ENCODE measurements around the gene ACTR2.

DNA sequence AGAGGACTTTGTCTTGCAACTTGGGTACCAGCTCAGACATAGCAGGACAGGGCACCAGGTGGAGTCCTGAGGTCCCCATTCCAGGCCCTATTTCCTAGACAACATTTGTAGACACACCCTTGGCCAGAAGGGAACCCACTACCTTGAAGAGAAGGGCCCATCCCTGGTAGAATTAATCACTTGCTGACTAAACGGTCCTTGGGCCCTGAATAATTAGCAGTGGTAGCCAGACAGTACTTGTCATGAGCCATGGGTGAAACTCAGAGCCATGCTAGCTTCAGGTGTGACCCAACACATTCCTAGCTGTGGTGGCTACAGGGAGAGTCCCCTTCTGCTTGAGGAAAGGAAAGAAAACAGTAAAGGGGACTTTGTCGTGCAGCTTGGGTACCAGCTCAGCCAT is 28.5 kb upstream of the ACTR2 start:
- TF ChIP-seq, protein P1, sequence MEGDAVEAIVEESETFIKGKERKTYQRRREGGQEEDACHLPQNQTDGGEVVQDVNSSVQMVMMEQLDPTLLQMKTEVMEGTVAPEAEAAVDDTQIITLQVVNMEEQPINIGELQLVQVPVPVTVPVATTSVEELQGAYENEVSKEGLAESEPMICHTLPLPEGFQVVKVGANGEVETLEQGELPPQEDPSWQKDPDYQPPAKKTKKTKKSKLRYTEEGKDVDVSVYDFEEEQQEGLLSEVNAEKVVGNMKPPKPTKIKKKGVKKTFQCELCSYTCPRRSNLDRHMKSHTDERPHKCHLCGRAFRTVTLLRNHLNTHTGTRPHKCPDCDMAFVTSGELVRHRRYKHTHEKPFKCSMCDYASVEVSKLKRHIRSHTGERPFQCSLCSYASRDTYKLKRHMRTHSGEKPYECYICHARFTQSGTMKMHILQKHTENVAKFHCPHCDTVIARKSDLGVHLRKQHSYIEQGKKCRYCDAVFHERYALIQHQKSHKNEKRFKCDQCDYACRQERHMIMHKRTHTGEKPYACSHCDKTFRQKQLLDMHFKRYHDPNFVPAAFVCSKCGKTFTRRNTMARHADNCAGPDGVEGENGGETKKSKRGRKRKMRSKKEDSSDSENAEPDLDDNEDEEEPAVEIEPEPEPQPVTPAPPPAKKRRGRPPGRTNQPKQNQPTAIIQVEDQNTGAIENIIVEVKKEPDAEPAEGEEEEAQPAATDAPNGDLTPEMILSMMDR (IDR thresholded peaks at IDR 0.05) = no peak
- TF ChIP-seq POLR2AphosphoS5 (IDR thresholded peaks at IDR 0.05; ENCODE audit: low read depth, low read length) (no peak), SIN3A (IDR thresholded peaks at IDR 0.05; ENCODE audit: borderline replicate concordance, insufficient read depth, low read depth, low read length) (no peak)
- TF ChIP-seq, protein P2, sequence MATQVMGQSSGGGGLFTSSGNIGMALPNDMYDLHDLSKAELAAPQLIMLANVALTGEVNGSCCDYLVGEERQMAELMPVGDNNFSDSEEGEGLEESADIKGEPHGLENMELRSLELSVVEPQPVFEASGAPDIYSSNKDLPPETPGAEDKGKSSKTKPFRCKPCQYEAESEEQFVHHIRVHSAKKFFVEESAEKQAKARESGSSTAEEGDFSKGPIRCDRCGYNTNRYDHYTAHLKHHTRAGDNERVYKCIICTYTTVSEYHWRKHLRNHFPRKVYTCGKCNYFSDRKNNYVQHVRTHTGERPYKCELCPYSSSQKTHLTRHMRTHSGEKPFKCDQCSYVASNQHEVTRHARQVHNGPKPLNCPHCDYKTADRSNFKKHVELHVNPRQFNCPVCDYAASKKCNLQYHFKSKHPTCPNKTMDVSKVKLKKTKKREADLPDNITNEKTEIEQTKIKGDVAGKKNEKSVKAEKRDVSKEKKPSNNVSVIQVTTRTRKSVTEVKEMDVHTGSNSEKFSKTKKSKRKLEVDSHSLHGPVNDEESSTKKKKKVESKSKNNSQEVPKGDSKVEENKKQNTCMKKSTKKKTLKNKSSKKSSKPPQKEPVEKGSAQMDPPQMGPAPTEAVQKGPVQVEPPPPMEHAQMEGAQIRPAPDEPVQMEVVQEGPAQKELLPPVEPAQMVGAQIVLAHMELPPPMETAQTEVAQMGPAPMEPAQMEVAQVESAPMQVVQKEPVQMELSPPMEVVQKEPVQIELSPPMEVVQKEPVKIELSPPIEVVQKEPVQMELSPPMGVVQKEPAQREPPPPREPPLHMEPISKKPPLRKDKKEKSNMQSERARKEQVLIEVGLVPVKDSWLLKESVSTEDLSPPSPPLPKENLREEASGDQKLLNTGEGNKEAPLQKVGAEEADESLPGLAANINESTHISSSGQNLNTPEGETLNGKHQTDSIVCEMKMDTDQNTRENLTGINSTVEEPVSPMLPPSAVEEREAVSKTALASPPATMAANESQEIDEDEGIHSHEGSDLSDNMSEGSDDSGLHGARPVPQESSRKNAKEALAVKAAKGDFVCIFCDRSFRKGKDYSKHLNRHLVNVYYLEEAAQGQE (IDR thresholded peaks at IDR 0.05; ENCODE audit: insufficient read depth in 1 of 2, low read depth in 2 of 2, low read length in 1 of 2) = no peak
